Erythroblast (primary cell): ENCODE measurements around the gene VIPR1.

ENCODE experiments used
- GATA1 ChIP-seq: IDR thresholded peaks from 2 replicates; pipeline ENCODE4 v1.6.1; 2011; ENCODE audit warnings: low read depth, mild to moderate bottlenecking, control low read depth, low read length, moderate library complexity
- POLR2A ChIP-seq: IDR thresholded peaks from 2 replicates; pipeline ENCODE4 v1.6.1; 2011; ENCODE audit warnings: mild to moderate bottlenecking, low read length

DNA sequence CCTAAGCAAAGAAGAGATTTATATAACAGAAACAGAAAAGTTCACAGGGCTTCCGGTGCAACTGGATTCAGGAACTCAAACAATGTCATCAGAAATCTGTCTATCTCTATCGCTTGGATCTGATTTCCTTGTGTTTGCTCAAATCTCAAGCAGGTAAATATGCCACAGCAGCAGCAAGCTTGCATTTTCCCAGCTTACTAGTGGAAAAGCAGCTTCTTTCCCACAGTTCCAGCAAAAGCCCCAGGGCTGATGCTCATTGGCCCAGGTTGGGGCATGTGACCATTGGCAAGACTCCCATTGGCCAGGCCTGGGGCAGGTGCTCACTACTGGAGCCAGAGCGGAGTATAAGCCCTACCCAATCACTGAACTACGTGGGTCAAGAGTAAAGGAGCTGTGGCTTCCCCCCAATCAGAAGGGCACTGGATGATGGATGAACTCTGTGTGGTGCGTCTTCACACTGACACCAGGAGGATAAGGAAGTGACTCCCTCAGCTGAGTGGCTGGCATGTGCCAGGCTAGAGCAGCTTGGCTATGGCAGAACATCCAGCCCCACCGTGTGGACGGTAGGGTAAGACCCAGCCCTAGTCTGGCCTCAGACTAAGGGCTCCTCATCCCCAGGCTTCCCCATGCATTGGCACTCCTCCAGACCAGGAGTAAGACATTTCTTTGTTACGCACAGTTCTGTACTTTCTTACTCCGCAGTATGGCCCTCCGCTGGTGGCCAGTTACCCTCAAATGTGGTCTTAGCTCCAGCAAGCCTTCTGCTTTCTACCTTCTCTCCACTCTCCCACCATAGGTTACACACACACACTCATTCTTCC lies 13.1 kb upstream of the VIPR1 start:
- no peak for TF ChIP-seq POLR2A
- TF ChIP-seq GATA1, result no peak
